ENCODE data around the gene TJP3.

DNA sequence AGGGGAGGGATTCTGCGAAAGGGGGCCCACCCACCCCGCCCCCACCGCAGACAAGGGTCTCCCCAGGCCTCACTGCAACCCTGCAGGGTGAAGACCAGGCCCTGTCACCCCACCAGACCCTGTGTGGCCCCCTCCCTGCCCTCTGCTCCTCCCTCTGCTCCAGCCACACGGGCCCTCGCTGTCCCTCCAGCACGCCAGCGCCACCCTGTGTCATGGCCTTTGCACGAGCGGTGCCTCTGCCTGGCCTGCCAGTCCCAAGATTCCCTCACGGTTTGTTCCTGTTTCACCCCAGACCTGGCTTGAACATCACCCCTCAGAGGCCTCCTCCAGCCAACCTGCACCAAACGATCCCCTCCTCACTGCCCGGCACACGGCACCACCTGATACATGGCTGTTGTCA is 35.2 kb upstream of the TJP3 start:
- TF ChIP-seq CTCF (IDR thresholded peaks at IDR 0.05), result no peak
- TF ChIP-seq POLR2A (IDR thresholded peaks at IDR 0.05), result no peak
- TF ChIP-seq EP300 (IDR thresholded peaks at IDR 0.05), result no peak
